MM.1S (cell line): ENCODE data around the gene POLL.

Source experiments
- EZH2 ChIP-seq: fragments of 300-600 bp; sonication (generic); optimal IDR thresholded peaks from 2 replicates; pipeline ENCODE3; 2017; ENCODE audit warnings: low read depth, mild to moderate bottlenecking, antibody characterized with exemption, low read length, mixed read lengths
- TF ChIP-seq, protein P1 (sequence below): fragments of 300-600 bp; sonication (generic); IDR thresholded peaks from 2 replicates; pipeline ENCODE4 v1.5.1; 2016; ENCODE audit warnings: antibody characterized with exemption, low read length, mixed read lengths

DNA sequence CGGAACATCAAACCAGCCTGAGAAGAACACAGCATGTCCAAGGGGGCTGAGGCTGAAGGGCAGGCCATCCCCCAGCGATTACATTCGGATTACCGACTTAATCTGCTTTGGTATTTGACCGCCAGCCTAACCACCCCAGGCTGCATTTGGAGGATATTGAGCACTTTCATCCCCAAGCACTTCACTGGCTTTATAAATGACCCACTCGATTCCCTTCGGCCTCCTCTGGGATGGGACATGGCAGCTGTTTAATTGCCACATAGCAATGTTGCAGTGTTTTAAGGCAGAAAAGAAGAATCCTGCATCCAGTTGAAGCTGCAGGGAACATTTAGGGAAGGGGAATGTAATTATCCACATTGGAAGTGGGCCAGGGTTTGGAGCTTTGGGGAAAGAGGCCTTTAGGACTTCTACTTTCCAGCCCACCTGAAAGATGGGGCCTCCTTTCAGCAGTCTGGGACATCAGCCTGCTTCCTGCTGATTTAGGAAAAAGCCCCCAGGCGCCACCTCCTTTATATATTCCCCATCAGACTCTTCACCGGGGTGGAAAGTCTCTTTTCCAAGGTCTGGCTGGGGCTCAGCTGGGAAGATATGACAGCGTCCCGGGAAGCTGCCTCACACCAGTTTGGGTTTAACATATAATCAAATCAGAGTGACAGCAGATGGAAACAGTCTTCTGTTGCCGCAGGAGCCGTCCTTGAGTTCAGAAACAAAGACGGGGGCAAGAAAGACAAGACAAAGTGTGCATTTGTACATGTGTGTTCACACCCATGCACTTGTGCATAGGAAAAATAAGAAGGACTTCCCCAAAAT lies 9.2 kb upstream of the POLL start:
- TF ChIP-seq, protein P1, sequence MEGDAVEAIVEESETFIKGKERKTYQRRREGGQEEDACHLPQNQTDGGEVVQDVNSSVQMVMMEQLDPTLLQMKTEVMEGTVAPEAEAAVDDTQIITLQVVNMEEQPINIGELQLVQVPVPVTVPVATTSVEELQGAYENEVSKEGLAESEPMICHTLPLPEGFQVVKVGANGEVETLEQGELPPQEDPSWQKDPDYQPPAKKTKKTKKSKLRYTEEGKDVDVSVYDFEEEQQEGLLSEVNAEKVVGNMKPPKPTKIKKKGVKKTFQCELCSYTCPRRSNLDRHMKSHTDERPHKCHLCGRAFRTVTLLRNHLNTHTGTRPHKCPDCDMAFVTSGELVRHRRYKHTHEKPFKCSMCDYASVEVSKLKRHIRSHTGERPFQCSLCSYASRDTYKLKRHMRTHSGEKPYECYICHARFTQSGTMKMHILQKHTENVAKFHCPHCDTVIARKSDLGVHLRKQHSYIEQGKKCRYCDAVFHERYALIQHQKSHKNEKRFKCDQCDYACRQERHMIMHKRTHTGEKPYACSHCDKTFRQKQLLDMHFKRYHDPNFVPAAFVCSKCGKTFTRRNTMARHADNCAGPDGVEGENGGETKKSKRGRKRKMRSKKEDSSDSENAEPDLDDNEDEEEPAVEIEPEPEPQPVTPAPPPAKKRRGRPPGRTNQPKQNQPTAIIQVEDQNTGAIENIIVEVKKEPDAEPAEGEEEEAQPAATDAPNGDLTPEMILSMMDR = no peak
- no peak for TF ChIP-seq EZH2
